ENCODE results near the gene STK24. TPM values are rescaled to one million over a fixed set of nuclear protein-coding genes. Genes with fewer than 3 reads are reported as not detected.
A peak's percentile ranks its signal among the peaks of the same experiment; 100 is the strongest.
"Not testable (repeated sequence)": the region's sequence is repeated elsewhere in the genome, so short reads cannot be mapped to it uniquely, and the experiment has no call there.

Gene STK24
- total RNA-seq (76.7 and 83.3 TPM in 2 replicates), polyA plus RNA-seq (98.0 and 114 TPM in 2 replicates)

DNA sequence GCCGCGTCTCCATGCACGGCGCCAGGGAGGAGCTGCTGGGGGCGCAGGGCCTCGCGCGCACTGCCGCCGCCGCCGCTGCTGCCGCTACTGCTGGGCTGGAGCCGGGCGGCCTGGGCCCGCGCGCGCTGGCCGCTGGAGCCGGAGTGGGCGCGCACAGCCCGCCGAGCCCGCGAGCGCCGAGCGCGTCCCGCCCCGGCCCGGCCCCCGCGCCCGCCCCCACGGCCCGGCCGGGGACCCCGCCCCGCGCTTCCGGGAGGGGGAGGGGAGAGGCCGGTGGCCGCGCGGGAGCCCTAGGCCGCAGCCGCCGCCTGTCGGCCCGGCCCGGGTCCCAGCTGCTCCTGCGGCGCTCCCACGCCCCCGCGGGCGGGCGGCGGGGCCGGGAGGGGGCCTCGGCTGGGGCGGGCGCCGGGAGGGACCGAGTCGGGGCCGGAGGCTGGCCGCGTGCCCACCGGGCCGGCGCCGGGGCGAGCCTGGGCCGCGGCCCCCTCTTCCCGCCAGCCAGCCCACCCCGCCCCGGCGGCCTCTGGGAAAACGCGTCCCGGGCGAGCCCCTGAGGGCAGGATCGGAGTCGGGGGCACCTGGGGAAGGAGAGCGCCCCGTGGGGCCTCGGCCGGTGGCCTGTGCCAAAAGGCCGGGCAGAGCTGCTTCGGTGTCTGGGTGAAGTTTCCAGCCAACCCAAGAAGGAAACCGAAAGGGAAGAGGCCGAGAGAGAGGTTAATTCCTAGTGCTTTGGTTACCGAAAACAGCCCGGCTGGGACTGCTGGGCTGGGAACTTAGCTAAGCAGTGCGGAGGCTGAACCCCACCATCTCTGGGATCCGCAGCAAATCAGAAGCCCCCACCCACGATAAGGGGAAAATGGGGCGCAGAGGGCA, at the start of gene STK24:
STK24 (minus strand) TSS at position 145 of the 873 bp plus-strand sequence. CDS start 321 bp downstream, outside the sequence.
- peak; percentile 84 to 90 for DNase-seq (ENCODE audit: low read depth in 1 of 2, low spot score in 1 of 2)

DNA sequence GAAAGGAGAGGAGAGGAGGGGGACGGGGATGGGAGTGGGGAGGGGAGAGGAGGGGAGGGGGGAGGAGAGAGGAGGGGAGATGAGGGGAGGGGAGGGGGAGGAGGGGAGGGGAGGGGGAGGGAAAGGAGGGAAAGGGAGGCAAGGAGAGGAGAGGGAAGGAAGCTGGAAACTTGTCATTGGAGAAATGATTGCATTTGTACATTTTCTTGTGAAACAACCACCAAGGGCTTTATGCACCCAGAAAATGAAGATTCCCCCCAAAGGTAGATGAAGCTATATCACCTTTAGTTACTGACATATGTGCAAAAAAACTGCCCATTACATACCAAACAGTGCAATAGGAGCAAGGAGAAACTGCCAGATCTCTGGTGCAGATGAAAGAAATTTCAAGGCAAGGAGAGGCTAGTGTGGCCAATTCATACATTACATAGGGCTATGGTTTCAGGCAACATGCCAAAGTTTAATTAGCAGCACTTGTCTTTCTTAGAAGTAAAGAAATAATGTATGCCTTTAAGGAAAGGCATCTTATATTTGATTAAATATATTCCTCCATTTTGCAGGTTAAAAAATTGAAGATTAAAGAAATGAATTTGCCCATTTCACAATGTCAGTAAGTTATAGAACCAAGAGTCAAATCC, 49.5 kb upstream of the STK24 start:
- H3K27me3 ChIP-seq, result no peaks in the 10 kb centered on the region
- TF ChIP-seq, protein P1, sequence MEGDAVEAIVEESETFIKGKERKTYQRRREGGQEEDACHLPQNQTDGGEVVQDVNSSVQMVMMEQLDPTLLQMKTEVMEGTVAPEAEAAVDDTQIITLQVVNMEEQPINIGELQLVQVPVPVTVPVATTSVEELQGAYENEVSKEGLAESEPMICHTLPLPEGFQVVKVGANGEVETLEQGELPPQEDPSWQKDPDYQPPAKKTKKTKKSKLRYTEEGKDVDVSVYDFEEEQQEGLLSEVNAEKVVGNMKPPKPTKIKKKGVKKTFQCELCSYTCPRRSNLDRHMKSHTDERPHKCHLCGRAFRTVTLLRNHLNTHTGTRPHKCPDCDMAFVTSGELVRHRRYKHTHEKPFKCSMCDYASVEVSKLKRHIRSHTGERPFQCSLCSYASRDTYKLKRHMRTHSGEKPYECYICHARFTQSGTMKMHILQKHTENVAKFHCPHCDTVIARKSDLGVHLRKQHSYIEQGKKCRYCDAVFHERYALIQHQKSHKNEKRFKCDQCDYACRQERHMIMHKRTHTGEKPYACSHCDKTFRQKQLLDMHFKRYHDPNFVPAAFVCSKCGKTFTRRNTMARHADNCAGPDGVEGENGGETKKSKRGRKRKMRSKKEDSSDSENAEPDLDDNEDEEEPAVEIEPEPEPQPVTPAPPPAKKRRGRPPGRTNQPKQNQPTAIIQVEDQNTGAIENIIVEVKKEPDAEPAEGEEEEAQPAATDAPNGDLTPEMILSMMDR (IDR thresholded peaks at IDR 0.05; ENCODE audit: low read depth, low read length), result no peak
- no peaks in the 10 kb centered on the region for H3K36me3 ChIP-seq
- no peak overlapping the region for H3K27ac ChIP-seq
- no peaks in the 10 kb centered on the region for H3K9me3 ChIP-seq (ENCODE audit: low read depth)
- peaks cover 15% of the 10 kb centered on the region for H3K4me1 ChIP-seq (ENCODE audit: low read depth)
- peak in 1 of 2 donors; percentile 10 for DNase-seq (ENCODE audit: low read depth in 1 of 2, low spot score in 1 of 2)
- no peak overlapping the region for H3K4me3 ChIP-seq

More for the DNA sequence above, at the start of gene STK24:
- Histone ChIP-seq H3K27me3 (no peaks in the 10 kb centered on the region), H3K36me3 (no peaks in the 10 kb centered on the region), H3K27ac (peak within 1 kb of the TSS; percentile 99), H3K4me3 (peak within 1 kb of the TSS; percentile 98), H3K9me3 (ENCODE audit: low read depth) (no peaks in the 10 kb centered on the region), H3K4me1 (ENCODE audit: low read depth) (peaks cover 41% of the 10 kb centered on the region)
- TF ChIP-seq, protein P1 (IDR thresholded peaks at IDR 0.05; ENCODE audit: low read depth, low read length), result no peak

DNA sequence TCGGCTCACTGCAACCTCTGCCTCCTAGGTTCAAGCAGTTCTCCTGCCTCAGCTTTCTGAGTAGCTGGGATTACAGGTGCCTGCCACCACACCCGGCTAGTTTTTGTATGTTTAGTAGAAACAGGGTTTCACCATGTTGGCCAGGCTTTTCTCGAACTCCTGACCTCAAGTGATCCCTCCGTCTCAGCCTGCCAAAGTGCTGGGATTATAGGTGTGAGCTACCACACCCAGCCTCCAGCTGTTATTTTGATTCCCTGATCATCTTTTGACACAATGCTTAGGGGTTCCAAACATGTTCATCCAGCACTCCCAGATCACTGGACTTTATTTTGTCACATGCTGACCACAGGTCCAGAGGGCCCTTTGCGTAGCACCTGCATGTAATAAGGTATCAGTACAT, 47.7 kb upstream of the STK24 start:
- H3K4me3 ChIP-seq; DNase-seq (ENCODE audit: low read depth in 1 of 2, low spot score in 1 of 2); H3K9me3 ChIP-seq (ENCODE audit: low read depth); H3K36me3 ChIP-seq; H3K27me3 ChIP-seq; H3K27ac ChIP-seq: not testable (repeated sequence)
- H3K4me1 ChIP-seq (ENCODE audit: low read depth), result peaks cover 15% of the 10 kb centered on the region

DNA sequence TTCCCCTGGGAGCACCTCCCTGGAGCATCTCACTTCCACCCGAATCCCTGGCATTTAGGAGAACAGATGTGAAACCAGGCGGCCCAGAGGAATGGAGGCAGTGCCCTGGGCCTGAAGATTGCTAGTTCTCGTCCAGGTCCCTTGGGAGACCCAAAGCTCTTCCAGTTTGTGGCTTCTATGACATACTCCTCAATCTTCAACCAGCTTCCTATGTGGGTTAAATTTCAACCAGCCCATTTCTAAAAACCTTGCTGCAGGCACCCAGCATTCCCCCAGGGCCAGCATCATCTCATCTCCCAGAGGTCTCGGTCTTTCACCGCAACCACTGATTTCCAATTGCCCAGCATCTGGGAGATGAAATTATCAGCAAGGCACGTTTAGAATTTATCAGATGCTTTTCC, 46.0 kb upstream of the STK24 start:
- Histone ChIP-seq H3K4me3 (no peak overlapping the region), H3K27ac (peak overlapping the region; percentile 89), H3K4me1 (ENCODE audit: low read depth) (peaks cover 15% of the 10 kb centered on the region), H3K36me3 (no peaks in the 10 kb centered on the region), H3K27me3 (no peaks in the 10 kb centered on the region), H3K9me3 (ENCODE audit: low read depth) (no peaks in the 10 kb centered on the region)
- DNase-seq (ENCODE audit: low read depth in 1 of 2, low spot score in 1 of 2), result no peak
- TF ChIP-seq, protein P1 (IDR thresholded peaks at IDR 0.05; ENCODE audit: low read depth, low read length), result no peak

DNA sequence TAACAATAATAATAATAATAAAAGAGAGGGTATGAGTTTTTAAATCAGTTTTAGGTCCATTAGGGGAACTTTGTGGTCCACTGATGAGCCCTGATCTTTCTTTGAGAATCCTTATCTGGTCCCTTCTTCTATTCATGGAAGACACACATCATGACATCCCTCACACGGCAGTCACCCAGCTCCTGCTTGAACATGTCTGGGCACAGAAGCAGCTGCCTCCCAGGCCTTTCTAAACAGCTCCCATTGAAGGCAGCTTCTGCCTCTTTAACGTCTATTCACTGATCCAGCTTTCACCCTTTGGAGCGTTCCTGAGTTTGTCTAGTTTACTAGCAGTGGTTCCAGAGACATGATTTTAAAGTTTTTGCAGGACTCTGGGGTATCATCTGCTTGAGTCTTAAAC, 42.6 kb upstream of the STK24 start:
- Histone ChIP-seq H3K27me3 (no peaks in the 10 kb centered on the region), H3K27ac (no peak overlapping the region), H3K4me3 (no peak overlapping the region), H3K9me3 (ENCODE audit: low read depth) (no peaks in the 10 kb centered on the region), H3K36me3 (no peaks in the 10 kb centered on the region), H3K4me1 (ENCODE audit: low read depth) (peaks cover 15% of the 10 kb centered on the region)
- no peak for DNase-seq (ENCODE audit: low read depth in 1 of 2, low spot score in 1 of 2)
- TF ChIP-seq, protein P1 (IDR thresholded peaks at IDR 0.05; ENCODE audit: low read depth, low read length), result no peak

DNA sequence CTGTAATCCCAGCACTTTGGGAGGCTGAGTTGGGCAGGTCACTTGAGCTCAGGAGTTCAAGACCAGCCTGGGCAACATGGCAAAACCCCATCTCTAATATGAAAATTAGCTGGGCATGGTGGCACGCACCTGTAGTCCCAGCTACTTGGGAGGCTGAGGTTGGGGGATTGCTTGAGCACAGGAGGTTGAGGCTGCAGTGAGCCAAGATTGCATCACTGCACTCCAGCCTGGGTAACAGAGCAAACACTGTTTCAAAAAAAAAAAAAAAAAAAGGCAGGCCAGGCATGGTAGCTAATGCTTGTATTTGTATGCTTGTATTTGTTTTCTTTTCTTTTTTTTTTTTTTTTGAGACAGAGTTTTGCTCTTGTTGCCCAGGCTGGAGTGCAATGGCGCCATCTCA, 38.7 kb upstream of the STK24 start:
- H3K27ac ChIP-seq; H3K27me3 ChIP-seq; H3K4me1 ChIP-seq (ENCODE audit: low read depth); H3K4me3 ChIP-seq; H3K9me3 ChIP-seq (ENCODE audit: low read depth); DNase-seq (ENCODE audit: low read depth in 1 of 2, low spot score in 1 of 2); H3K36me3 ChIP-seq: not testable (repeated sequence)
